ENCODE data around the gene OLFM4. TPM values are rescaled to one million over a fixed set of nuclear protein-coding genes. Genes with fewer than 3 reads are reported as not detected.

Gene OLFM4
- total RNA-seq, 2 donors from 2014 or later, result 55.4 to 172 TPM

DNA sequence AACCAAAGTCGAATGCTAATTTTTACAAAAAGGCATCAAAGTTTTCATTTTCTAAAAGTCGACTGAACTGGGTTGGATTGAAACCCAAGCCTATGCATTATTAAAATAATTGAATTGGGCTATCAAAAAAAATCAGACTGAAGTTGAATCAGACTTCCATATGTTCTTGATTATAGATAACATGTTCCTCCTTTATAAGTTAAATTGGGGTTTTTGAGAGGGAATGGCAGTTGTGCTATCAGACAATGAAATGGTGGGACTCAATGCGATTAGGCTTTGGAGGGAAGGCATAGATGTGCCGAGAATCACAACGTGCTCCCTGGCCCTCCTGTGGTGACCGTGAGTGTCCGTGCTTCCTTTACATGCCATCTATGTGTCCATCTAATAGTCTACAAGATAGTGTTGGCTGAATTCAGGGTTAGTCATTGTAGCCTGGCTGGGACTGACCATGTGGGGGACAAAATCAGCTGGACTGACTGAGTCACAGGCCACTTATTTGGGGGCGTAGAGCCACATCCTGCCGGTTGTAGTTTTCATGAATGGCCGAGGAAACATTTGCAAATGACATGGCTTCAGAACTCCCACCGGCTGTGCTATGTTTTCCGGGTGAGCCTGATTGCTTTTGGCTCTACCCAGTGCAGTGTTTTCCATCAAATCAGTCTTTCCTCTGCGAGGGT lies 37.1 kb upstream of the OLFM4 start:
- no peak overlapping the region for H3K4me3 ChIP-seq
- no peak for TF ChIP-seq POLR2A (IDR thresholded peaks at IDR 0.05)
- no peak for TF ChIP-seq POLR2AphosphoS5 (IDR thresholded peaks at IDR 0.05)
- TF ChIP-seq, protein P1, sequence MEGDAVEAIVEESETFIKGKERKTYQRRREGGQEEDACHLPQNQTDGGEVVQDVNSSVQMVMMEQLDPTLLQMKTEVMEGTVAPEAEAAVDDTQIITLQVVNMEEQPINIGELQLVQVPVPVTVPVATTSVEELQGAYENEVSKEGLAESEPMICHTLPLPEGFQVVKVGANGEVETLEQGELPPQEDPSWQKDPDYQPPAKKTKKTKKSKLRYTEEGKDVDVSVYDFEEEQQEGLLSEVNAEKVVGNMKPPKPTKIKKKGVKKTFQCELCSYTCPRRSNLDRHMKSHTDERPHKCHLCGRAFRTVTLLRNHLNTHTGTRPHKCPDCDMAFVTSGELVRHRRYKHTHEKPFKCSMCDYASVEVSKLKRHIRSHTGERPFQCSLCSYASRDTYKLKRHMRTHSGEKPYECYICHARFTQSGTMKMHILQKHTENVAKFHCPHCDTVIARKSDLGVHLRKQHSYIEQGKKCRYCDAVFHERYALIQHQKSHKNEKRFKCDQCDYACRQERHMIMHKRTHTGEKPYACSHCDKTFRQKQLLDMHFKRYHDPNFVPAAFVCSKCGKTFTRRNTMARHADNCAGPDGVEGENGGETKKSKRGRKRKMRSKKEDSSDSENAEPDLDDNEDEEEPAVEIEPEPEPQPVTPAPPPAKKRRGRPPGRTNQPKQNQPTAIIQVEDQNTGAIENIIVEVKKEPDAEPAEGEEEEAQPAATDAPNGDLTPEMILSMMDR (IDR thresholded peaks at IDR 0.05), result no peak
- no peaks in the 10 kb centered on the region for H3K27me3 ChIP-seq (replicated peaks; ENCODE audit: insufficient read depth)
- WGBS, result 92% methylated on average over 13 of the region's 13 CpGs
- DNase-seq (ENCODE audit: low spot score), result no peak
- intact Hi-C loops (cut with DNase I), result no loop called here
- H3K27ac ChIP-seq, result no peak overlapping the region
- H3K9me3 ChIP-seq, result no peaks in the 10 kb centered on the region
- H3K4me1 ChIP-seq (replicated peaks), result no peaks in the 10 kb centered on the region
- no peaks in the 10 kb centered on the region for H3K36me3 ChIP-seq

- Histone ChIP-seq H3K27ac (no peak overlapping the region), H3K4me1 (replicated peaks) (no peaks in the 10 kb centered on the region), H3K27me3 (replicated peaks; ENCODE audit: insufficient read depth) (no peaks in the 10 kb centered on the region), H3K4me3 (no peak overlapping the region), H3K9me3 (no peaks in the 10 kb centered on the region), H3K36me3 (no peaks in the 10 kb centered on the region)
- TF ChIP-seq, protein P1 (IDR thresholded peaks at IDR 0.05), result no peak
- TF ChIP-seq POLR2AphosphoS5 (IDR thresholded peaks at IDR 0.05), result no peak
- TF ChIP-seq POLR2A (IDR thresholded peaks at IDR 0.05), result no peak
- no peak for DNase-seq (ENCODE audit: low spot score)
- intact Hi-C loops (cut with DNase I), result no loop called here
- 96% methylated on average over 11 of the region's 11 CpGs for WGBS
Observed at GRCh38 chr13:52992110-52992509, 36.5 kb upstream of the OLFM4 start.

DNA sequence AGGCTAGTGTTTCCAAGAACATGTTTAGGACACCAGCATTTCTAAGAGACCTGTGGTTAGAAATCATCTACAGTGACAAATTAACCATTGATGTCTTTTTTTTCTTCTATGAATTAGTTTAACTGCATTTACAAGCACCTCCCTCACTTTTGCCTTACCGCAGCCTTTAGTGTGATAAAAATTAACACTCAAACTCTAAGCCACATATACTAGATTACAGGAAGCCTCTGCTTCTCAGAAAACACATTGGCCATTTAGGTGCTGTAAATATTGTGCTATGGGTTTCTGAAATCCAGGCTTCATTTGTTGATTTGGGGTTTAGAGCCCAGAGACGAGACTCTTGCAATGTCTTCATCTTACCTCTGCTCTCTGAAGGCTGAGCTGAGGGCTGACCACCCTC lies 34.6 kb upstream of the OLFM4 start:
- Histone ChIP-seq H3K4me3 (no peak overlapping the region), H3K4me1 (replicated peaks) (no peaks in the 10 kb centered on the region), H3K36me3 (no peaks in the 10 kb centered on the region), H3K27ac (no peak overlapping the region), H3K27me3 (replicated peaks; ENCODE audit: insufficient read depth) (no peaks in the 10 kb centered on the region), H3K9me3 (no peaks in the 10 kb centered on the region)
- TF ChIP-seq POLR2A (IDR thresholded peaks at IDR 0.05), result no peak
- no peak for DNase-seq (ENCODE audit: low spot score)
- 82% methylated on average over 2 of the region's 2 CpGs for WGBS
- intact Hi-C loops (cut with DNase I), result no loop called here

DNA sequence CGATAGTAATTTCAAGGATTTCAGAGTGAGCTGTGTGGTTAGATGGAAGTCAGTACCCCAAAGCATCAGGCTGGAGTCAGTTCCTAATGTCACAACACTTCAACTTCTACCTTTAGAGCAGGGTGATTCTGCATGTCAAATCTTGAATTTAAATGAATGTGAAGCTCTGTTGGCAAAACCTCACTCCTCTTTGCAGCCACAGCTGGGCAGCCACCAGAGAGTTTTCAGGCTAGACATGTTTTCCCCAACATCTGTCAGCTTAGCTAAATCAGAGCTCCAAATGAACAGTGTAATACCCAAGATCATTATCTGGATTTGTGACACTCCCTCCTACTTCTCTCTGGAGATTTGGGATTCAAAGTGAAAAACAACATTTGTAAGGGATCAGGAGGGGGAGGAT lies 33.7 kb upstream of the OLFM4 start:
- Histone ChIP-seq H3K4me3 (no peak overlapping the region), H3K9me3 (no peaks in the 10 kb centered on the region), H3K4me1 (replicated peaks) (no peaks in the 10 kb centered on the region), H3K27me3 (replicated peaks; ENCODE audit: insufficient read depth) (no peaks in the 10 kb centered on the region), H3K36me3 (no peaks in the 10 kb centered on the region), H3K27ac (no peak overlapping the region)
- 32% methylated on average over 1 of the region's 1 CpG for WGBS
- TF ChIP-seq, protein P1 (IDR thresholded peaks at IDR 0.05), result no peak
- TF ChIP-seq POLR2AphosphoS5 (IDR thresholded peaks at IDR 0.05), result no peak
- TF ChIP-seq POLR2A (IDR thresholded peaks at IDR 0.05), result no peak
- intact Hi-C loops (cut with DNase I), result no loop called here
- DNase-seq (ENCODE audit: low spot score), result no peak

DNA sequence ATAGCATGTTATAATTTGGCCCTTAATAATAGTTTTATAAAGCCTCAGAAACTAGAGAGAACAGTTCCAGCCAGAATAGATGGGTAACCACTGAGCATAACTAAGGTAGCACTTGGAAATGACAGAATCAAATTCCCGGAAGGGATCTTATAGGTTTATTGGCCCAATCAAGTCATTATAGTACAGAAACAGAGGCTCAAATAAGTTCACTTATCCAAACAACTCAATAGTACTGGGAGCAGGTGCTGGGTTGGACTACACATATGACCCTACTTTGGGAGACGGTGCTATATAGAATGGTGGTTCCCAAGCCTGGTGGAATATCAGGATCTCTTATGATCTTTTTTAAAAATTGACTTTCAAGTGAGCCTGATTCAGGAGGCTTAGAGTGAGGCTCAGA lies 32.7 kb upstream of the OLFM4 start:
- intact Hi-C loops (cut with DNase I), result no loop called here
- TF ChIP-seq, protein P1 (IDR thresholded peaks at IDR 0.05), result no peak
- TF ChIP-seq POLR2AphosphoS5 (IDR thresholded peaks at IDR 0.05) (no peak), POLR2A (IDR thresholded peaks at IDR 0.05) (no peak)
- DNase-seq (ENCODE audit: low spot score), result no peak
- H3K27me3 ChIP-seq (replicated peaks; ENCODE audit: insufficient read depth), result no peaks in the 10 kb centered on the region
- H3K27ac ChIP-seq, result no peak overlapping the region
- no peak overlapping the region for H3K4me3 ChIP-seq
- no peaks in the 10 kb centered on the region for H3K4me1 ChIP-seq (replicated peaks)
- 82% methylated on average over 2 of the region's 2 CpGs for WGBS
- no peaks in the 10 kb centered on the region for H3K36me3 ChIP-seq
- no peaks in the 10 kb centered on the region for H3K9me3 ChIP-seq
